ENCODE measurements around the gene NEO1.
"Not testable (repeated sequence)": the region's sequence is repeated elsewhere in the genome, so short reads cannot be mapped to it uniquely, and the experiment has no call there.

NEO1 gene

GRCh38 chr15:73221450-73221849, 169.2 kb downstream of the NEO1 start:
- not testable (repeated sequence) for FAIRE-seq

GRCh38 chr15:73225358-73226015, 173.2 kb downstream of the NEO1 start:
- no peak for FAIRE-seq

- FAIRE-seq: no peak
Observed at GRCh38 chr15:73226093-73226814, 174.0 kb downstream of the NEO1 start.

GRCh38 chr15:73227433-73228056, 175.3 kb downstream of the NEO1 start:
- FAIRE-seq: no peak

- FAIRE-seq: peak; percentile 51
Observed at GRCh38 chr15:73228128-73228646, 175.9 kb downstream of the NEO1 start.

- FAIRE-seq: no peak
Observed at GRCh38 chr15:73231661-73232419, 179.6 kb downstream of the NEO1 start.

GRCh38 chr15:73232776-73233175, 180.5 kb downstream of the NEO1 start:
- no peak for FAIRE-seq

GRCh38 chr15:73233623-73234022, 181.4 kb downstream of the NEO1 start:
- FAIRE-seq: no peak

GRCh38 chr15:73237910-73238309, 185.6 kb downstream of the NEO1 start:
- FAIRE-seq: no peak

GRCh38 chr15:73239564-73240215, 187.4 kb downstream of the NEO1 start:
- FAIRE-seq: no peak

GRCh38 chr15:73240866-73241499, 188.7 kb downstream of the NEO1 start:
- peak; percentile 92 for FAIRE-seq

- FAIRE-seq: no peak
Observed at GRCh38 chr15:73244333-73244732, 192.1 kb downstream of the NEO1 start.

GRCh38 chr15:73246439-73246838, 194.2 kb downstream of the NEO1 start:
- FAIRE-seq: no peak

- no peak for FAIRE-seq
Observed at GRCh38 chr15:73246898-73247297, 194.6 kb downstream of the NEO1 start.

- no peak for FAIRE-seq
Observed at GRCh38 chr15:73247331-73247730, 195.1 kb downstream of the NEO1 start.

GRCh38 chr15:73249499-73249898, 197.2 kb downstream of the NEO1 start:
- no peak for FAIRE-seq

GRCh38 chr15:73254598-73254997, 202.3 kb downstream of the NEO1 start:
- FAIRE-seq: no peak

GRCh38 chr15:73258271-73259108, 206.2 kb downstream of the NEO1 start:
- no peak for FAIRE-seq

GRCh38 chr15:73264881-73265280, 212.6 kb downstream of the NEO1 start:
- no peak for FAIRE-seq

- FAIRE-seq: no peak
Observed at GRCh38 chr15:73265536-73266153, 213.4 kb downstream of the NEO1 start.

- no peak for FAIRE-seq
Observed at GRCh38 chr15:73268457-73268856, 216.2 kb downstream of the NEO1 start.
